ENCODE results near the gene PRSS12. TPM values are rescaled to one million over a fixed set of nuclear protein-coding genes. Genes with fewer than 3 reads are reported as not detected.

PRSS12 gene
- polyA plus RNA-seq, 1 of the 3 experiments (the other 2 are of a cell fraction), result 137 TPM

- peaks cover 24% of the 10 kb centered on the region for H4K20me1 ChIP-seq (ENCODE audit: insufficient read depth)
- no peak overlapping the region for H3K4me2 ChIP-seq
- H3K4me1 ChIP-seq (ENCODE audit: control insufficient read depth in 1 of 2, insufficient read depth in 2 of 2, low read depth in 1 of 2, low read length in 1 of 2), result peaks cover 6 to 15% of the 10 kb centered on the region in 2 experiments; a peak in 3 of 4 replicates
- peaks cover 22% of the 10 kb centered on the region for H3F3A ChIP-seq (replicated peaks; ENCODE audit: insufficient read depth)
- POLR2A ChIA-PET, result no interaction called here
- no peak overlapping the region for H3K9ac ChIP-seq
- no peaks in the 10 kb centered on the region for H3K27me3 ChIP-seq (ENCODE audit: insufficient read depth)
- peaks cover 22 to 23% of the 10 kb centered on the region in 2 experiments for H3K36me3 ChIP-seq (replicated peaks in 1 of 2; ENCODE audit: control insufficient read depth in 1 of 2, insufficient read depth in 2 of 2, low read length in 1 of 2)
- CTCF ChIA-PET, result no interaction called here
- H3K79me2 ChIP-seq (ENCODE audit: insufficient read depth), result peaks cover 30% of the 10 kb centered on the region
- no peak for DNase-seq
- TF ChIP-seq TCF12 (IDR thresholded peaks at IDR 0.05) (no peak), FOXJ3 (CRISPR knock-in tag; IDR thresholded peaks at IDR 0.05) (no peak), TEAD4 (IDR thresholded peaks at IDR 0.05; ENCODE audit: borderline replicate concordance, insufficient read depth) (no peak), JUND (IDR thresholded peaks at IDR 0.05) (no peak), TAF1 (IDR thresholded peaks at IDR 0.05; ENCODE audit: borderline replicate concordance, low read depth, low read length) (no peak), USF2 (IDR thresholded peaks at IDR 0.05; ENCODE audit: borderline replicate concordance, low read depth, low read length) (no peak), RAD21 (IDR thresholded peaks at IDR 0.05; ENCODE audit: low read length) (no peak), MXI1 (IDR thresholded peaks at IDR 0.05; ENCODE audit: low read depth, low read length) (no peak), ZBTB33 (IDR thresholded peaks at IDR 0.05; ENCODE audit: borderline replicate concordance, low read depth) (no peak), RFX5 (IDR thresholded peaks at IDR 0.05; ENCODE audit: low read length) (no peak), MAX (IDR thresholded peaks at IDR 0.05; ENCODE audit: low read depth) (no peak), MEF2A (IDR thresholded peaks at IDR 0.05; ENCODE audit: borderline replicate concordance, low read depth) (no peak), USF1 (IDR thresholded peaks at IDR 0.05; ENCODE audit: borderline replicate concordance, low read depth) (no peak)
- no peaks in the 10 kb centered on the region for H3K9me3 ChIP-seq
- 86% methylated on average over 2 of the region's 2 CpGs for WGBS (ENCODE audit: low lambda C conversion rate)
- no peak overlapping the region for H3K4me3 ChIP-seq (ENCODE audit: low read depth in 2 of 2, low read length in 1 of 2)
- no peaks in the 10 kb centered on the region for H3K9me2 ChIP-seq
- H2AFZ ChIP-seq (ENCODE audit: low read depth), result no peak overlapping the region
- H3K27ac ChIP-seq (ENCODE audit: low read depth in 2 of 2, low read length in 1 of 2), result no peak overlapping the region
Measured at GRCh38 chr4:118276580-118276979, 76.2 kb downstream of the PRSS12 start.

- Histone ChIP-seq H3K4me3 (ENCODE audit: low read depth in 2 of 2, low read length in 1 of 2) (no peak overlapping the region), H3K9ac (no peak overlapping the region), H4K20me1 (ENCODE audit: insufficient read depth) (no peaks in the 10 kb centered on the region), H3K27me3 (ENCODE audit: insufficient read depth) (no peaks in the 10 kb centered on the region), H3K4me1 (ENCODE audit: control insufficient read depth in 1 of 2, insufficient read depth in 2 of 2, low read depth in 1 of 2, low read length in 1 of 2) (no peaks in the 10 kb centered on the region), H3K27ac (ENCODE audit: low read depth in 2 of 2, low read length in 1 of 2) (no peak overlapping the region), H2AFZ (ENCODE audit: low read depth) (no peak overlapping the region), H3K36me3 (replicated peaks in 1 of 2; ENCODE audit: control insufficient read depth in 1 of 2, insufficient read depth in 2 of 2, low read length in 1 of 2) (no peaks in the 10 kb centered on the region), H3F3A (replicated peaks; ENCODE audit: insufficient read depth) (peaks cover 7% of the 10 kb centered on the region), H3K4me2 (no peak overlapping the region), H3K9me2 (no peaks in the 10 kb centered on the region), H3K9me3 (no peaks in the 10 kb centered on the region), H3K79me2 (ENCODE audit: insufficient read depth) (peaks cover 8% of the 10 kb centered on the region)
- WGBS (ENCODE audit: low lambda C conversion rate), result 85% methylated on average over 1 of the region's 1 CpG
- TF ChIP-seq EP300 (IDR thresholded peaks at IDR 0.05; ENCODE audit: borderline replicate concordance in 1 of 2, low read depth in 1 of 2, low read length in 1 of 2), result no peak
- no peak for TF ChIP-seq GABPA (IDR thresholded peaks at IDR 0.05; ENCODE audit: low read depth)
- TF ChIP-seq TCF12 (IDR thresholded peaks at IDR 0.05), result no peak
- no peak for DNase-seq
- ChIA-PET POLR2A (no interaction called here), CTCF (interaction anchor here (1.2 to 1.7 kb wide), 3 partner anchors 82 to 1140 kb away, joined by 3 to 10 read pairs (median 3); partner anchors contain the start of gene NDST3)
Measured at GRCh38 chr4:118273642-118274041, 79.2 kb downstream of the PRSS12 start.
